Measurements from ENCODE around the gene EEF1G. TPM values are rescaled to one million over a fixed set of nuclear protein-coding genes. Genes with fewer than 3 reads are reported as not detected.

Gene EEF1G
- total and polyA plus RNA-seq, 2 of the 13 experiments (the other 11 are each of a cell fraction or from before 2014, with no cell fraction given), result 1,787 to 2,144 TPM

DNA sequence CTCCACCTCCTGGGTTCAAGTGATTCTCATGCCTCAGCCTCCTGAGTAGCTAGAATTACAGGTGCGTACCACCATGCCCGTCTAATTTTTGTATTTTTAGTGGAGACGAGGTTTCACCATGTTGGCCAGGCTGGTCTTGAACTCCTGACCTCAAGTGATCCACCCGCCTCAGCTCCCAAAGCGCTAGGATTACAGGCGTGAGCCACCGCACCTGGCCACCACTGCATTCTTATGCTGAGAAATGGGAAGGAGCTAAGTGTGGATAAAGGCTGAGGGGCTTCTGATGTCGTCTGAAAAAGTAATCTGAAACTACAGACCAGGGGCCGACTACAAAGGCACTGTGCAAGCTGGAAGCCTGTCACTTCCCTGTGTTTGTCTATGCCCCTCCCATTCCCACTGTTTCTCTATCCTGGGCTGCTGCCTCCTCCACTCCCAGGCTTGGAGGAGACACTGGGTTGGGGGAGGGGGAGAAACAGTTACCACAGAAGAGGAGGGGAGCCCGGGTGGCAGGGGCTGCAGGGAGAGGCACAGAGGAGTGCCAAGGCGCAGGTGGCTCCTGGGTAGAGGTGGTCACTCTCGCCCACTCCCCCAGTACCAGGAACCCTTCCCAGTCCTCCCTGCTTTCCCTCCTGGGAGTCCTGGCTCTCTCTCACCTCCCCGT, 30.9 kb upstream of the EEF1G start (continued):
- TF ChIP-seq ZNF3 (CRISPR knock-in tag; IDR thresholded peaks at IDR 0.05) (no peak), NFE2 (CRISPR knock-in tag; IDR thresholded peaks at IDR 0.05) (no peak)

DNA sequence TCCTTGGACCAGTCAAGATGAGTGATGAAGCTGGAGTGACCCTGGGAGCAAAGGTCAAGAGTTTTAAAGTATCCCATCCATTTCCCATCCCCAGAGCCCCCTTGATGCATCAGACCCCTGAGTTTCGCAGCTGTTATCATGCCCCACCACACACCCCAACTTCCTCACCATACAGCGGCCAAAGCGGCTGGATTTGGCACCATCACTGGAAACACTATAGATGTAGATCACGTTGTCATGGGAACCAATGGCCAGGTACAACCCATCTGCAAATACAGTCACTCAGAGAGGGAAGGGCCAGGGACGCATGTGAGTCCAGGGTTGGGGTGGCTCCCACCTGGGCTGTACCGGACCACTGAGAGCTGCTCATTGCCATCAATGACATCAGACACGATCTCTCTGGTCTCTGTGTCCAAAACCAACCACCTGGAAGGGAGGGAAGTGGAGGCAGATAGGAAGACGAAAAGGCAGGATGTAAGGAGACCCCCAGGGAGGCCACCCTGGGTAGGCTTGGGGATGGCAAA, 30.1 kb upstream of the EEF1G start:
- H3K9ac ChIP-seq (ENCODE audit: insufficient read depth, low read depth, low read length), result no peak overlapping the region
- TF ChIP-seq RFX1 (IDR thresholded peaks at IDR 0.05), result peak; percentile 40
- no peak for TF ChIP-seq PAF1 (CRISPR knock-in tag; IDR thresholded peaks at IDR 0.05)
- no peak overlapping the region for H3K4me3 ChIP-seq (replicated peaks in 1 of 3; ENCODE audit: insufficient read depth in 1 of 3, low read depth in 2 of 3, low read length in 3 of 3)
- WGBS (ENCODE audit: low lambda C conversion rate), result 98% methylated on average over 8 of the region's 8 CpGs
- peaks cover 25% of the 10 kb centered on the region for H3K79me2 ChIP-seq (ENCODE audit: insufficient read depth, low read length)
- H3K4me1 ChIP-seq (ENCODE audit: insufficient read depth, low read length), result peaks cover 48% of the 10 kb centered on the region
- no peaks in the 10 kb centered on the region; a peak in 1 of 5 replicates for H3K27me3 ChIP-seq (ENCODE audit: control insufficient read depth in 1 of 2, insufficient read depth in 2 of 2, low read length in 2 of 2)
- H3K36me3 ChIP-seq (replicated peaks in 1 of 2; ENCODE audit: control insufficient read depth in 1 of 2, insufficient read depth in 2 of 2, low read length in 2 of 2), result peaks cover 0 to under 1% of the 10 kb centered on the region in 2 experiments; a peak in 3 of 5 replicates
- no peak overlapping the region for H3K4me2 ChIP-seq (ENCODE audit: low read depth, low read length)
- H4K20me1 ChIP-seq (ENCODE audit: insufficient read depth, low read length), result no peaks in the 10 kb centered on the region
- intact Hi-C loops (cut with micrococcal nuclease; ENCODE audit: unreplicated experiment) (no loop called here), in situ Hi-C loops (cut with HindIII; ENCODE audit: extremely low pct_ligation_motif_present, low pct_unique_long_range_greater_than_20kb) (no loop called here)
- BruUV-seq (replicated peaks), result no TSS peak
- no peak for ATAC-seq
- H3K27ac ChIP-seq (ENCODE audit: extremely low read length, insufficient read depth, low read length), result no peak overlapping the region
- ChIA-PET POLR2A (interaction anchor here (1.0 to 2.0 kb wide), 4 partner anchors 12 to 237 kb away, joined by 3 to 8 read pairs (median 6); partner anchors contain the start of genes B3GAT3, C11orf98, CSKMT and TUT1), CTCF (ENCODE audit: low intra/inter-chr PET ratio, low total read pairs) (no interaction called here)
- FAIRE-seq, result no peak
- no peaks in the 10 kb centered on the region for H3K9me3 ChIP-seq (ENCODE audit: low read length)
- no peak overlapping the region for H2AFZ ChIP-seq (ENCODE audit: low read length)
- no peak for DNase-seq (ENCODE audit: low spot score)

DNA sequence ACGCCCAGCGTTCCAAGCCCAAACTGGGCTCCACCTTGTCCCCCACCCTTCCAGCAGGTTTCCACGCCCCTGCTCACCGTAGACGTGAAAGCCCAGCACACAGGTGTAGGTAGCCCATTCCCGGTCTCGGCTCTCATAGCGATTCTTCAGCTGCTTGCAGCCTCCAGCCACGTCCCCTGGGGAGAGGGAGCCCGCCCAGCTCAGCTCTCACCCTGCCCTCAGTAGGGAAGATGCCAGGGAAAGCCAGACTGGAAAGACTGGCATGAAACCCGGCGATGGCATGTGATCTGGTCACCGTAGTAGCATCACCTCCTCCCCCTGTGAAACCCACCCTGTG, 29.3 kb upstream of the EEF1G start:
- H3K27ac ChIP-seq (ENCODE audit: extremely low read length, insufficient read depth, low read length), result no peak overlapping the region
- no peaks in the 10 kb centered on the region for H3K9me3 ChIP-seq (ENCODE audit: low read length)
- H3K79me2 ChIP-seq (ENCODE audit: insufficient read depth, low read length), result peaks cover 33% of the 10 kb centered on the region
- H3K4me1 ChIP-seq (ENCODE audit: insufficient read depth, low read length), result peaks cover 55% of the 10 kb centered on the region
- H4K20me1 ChIP-seq (ENCODE audit: insufficient read depth, low read length), result no peaks in the 10 kb centered on the region
- in situ Hi-C loops (cut with HindIII; ENCODE audit: extremely low pct_ligation_motif_present, low pct_unique_long_range_greater_than_20kb), result no loop called here
- H2AFZ ChIP-seq (ENCODE audit: low read length), result no peak overlapping the region
- H3K4me2 ChIP-seq (ENCODE audit: low read depth, low read length), result no peak overlapping the region
- no peak for DNase-seq (ENCODE audit: low spot score)
- intact Hi-C loops (cut with micrococcal nuclease; ENCODE audit: unreplicated experiment), result no loop called here
- CTCF ChIA-PET (ENCODE audit: low intra/inter-chr PET ratio, low total read pairs), result no interaction called here
- FAIRE-seq, result no peak
- ATAC-seq, result no peak
- no TSS peak for BruUV-seq (replicated peaks)
- POLR2A ChIA-PET, result interaction anchor here (1.8 to 3.5 kb wide), 3 partner anchors 11 to 62 kb away, joined by 5 to 137 read pairs (median 6); partner anchors contain the start of genes B3GAT3, C11orf98, CSKMT and TUT1
- H3K36me3 ChIP-seq (replicated peaks in 1 of 2; ENCODE audit: control insufficient read depth in 1 of 2, insufficient read depth in 2 of 2, low read length in 2 of 2), result peaks cover under 1 to 9% of the 10 kb centered on the region in 2 experiments; a peak in 4 of 5 replicates
- no peaks in the 10 kb centered on the region; a peak in 1 of 5 replicates for H3K27me3 ChIP-seq (ENCODE audit: control insufficient read depth in 1 of 2, insufficient read depth in 2 of 2, low read length in 2 of 2)
- H3K9ac ChIP-seq (ENCODE audit: insufficient read depth, low read depth, low read length), result no peak overlapping the region
- WGBS (ENCODE audit: low lambda C conversion rate), result 96% methylated on average over 12 of the region's 13 CpGs
- H3K4me3 ChIP-seq (replicated peaks in 1 of 3; ENCODE audit: insufficient read depth in 1 of 3, low read depth in 2 of 3, low read length in 3 of 3), result no peak overlapping the region
- TF ChIP-seq BCL6 (CRISPR knock-in tag; IDR thresholded peaks at IDR 0.05), result no peak
- no peak for TF ChIP-seq PHF21A (CRISPR knock-in tag; IDR thresholded peaks at IDR 0.05)
- TF ChIP-seq, protein P1, sequence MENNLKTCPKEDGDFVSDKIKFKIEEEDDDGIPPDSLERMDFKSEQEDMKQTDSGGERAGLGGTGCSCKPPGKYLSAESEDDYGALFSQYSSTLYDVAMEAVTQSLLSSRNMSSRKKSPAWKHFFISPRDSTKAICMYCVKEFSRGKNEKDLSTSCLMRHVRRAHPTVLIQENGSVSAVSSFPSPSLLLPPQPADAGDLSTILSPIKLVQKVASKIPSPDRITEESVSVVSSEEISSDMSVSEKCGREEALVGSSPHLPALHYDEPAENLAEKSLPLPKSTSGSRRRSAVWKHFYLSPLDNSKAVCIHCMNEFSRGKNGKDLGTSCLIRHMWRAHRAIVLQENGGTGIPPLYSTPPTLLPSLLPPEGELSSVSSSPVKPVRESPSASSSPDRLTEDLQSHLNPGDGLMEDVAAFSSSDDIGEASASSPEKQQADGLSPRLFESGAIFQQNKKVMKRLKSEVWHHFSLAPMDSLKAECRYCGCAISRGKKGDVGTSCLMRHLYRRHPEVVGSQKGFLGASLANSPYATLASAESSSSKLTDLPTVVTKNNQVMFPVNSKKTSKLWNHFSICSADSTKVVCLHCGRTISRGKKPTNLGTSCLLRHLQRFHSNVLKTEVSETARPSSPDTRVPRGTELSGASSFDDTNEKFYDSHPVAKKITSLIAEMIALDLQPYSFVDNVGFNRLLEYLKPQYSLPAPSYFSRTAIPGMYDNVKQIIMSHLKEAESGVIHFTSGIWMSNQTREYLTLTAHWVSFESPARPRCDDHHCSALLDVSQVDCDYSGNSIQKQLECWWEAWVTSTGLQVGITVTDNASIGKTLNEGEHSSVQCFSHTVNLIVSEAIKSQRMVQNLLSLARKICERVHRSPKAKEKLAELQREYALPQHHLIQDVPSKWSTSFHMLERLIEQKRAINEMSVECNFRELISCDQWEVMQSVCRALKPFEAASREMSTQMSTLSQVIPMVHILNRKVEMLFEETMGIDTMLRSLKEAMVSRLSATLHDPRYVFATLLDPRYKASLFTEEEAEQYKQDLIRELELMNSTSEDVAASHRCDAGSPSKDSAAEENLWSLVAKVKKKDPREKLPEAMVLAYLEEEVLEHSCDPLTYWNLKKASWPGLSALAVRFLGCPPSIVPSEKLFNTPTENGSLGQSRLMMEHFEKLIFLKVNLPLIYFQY (CRISPR knock-in tag; IDR thresholded peaks at IDR 0.05; ENCODE audit: borderline replicate concordance), result no peak
- no peak for TF ChIP-seq THAP11 (CRISPR knock-in tag; IDR thresholded peaks at IDR 0.05)
- TF ChIP-seq ZNF235 (CRISPR knock-in tag; IDR thresholded peaks at IDR 0.05; ENCODE audit: borderline replicate concordance), result no peak

Measured in HepG2 (cell line).